ENCODE data around the gene SIGLEC6.
"Not testable (repeated sequence)": the region's sequence is repeated elsewhere in the genome, so short reads cannot be mapped to it uniquely, and the experiment has no call there.

Gene SIGLEC6

DNA sequence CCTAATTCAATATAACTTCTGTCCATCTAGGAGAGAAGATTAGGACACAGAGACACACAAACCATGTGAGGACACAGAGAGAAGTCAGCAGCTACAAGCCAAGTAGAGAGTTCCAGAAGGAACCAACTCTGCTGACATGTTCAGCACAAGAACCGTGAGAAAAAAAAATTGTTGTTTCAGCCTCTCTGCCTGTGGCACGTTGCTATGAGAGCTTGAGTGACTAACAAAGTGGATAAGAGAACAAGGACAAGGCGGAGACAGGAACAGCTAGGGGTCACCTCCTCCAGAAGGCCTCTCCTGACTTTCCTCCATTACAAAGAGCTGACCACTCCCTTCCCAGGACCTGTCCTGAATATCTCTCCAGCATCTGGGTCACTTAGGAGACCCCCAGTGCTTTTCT, 24.3 kb downstream of the SIGLEC6 start:
- TF ChIP-seq CTCF (conservative IDR thresholded peaks at IDR 0.05; ENCODE audit: control insufficient read depth, insufficient read depth, low read depth, low read length): no peak
- no peak overlapping the region for H3K4me3 ChIP-seq (ENCODE audit: control insufficient read depth, low read depth, low read length)
- DNase-seq (ENCODE audit: low read depth): no peak

- no peak overlapping the region for H3K4me3 ChIP-seq (ENCODE audit: control insufficient read depth, low read depth, low read length)
- DNase-seq (ENCODE audit: low read depth): no peak
- no peak for TF ChIP-seq CTCF (conservative IDR thresholded peaks at IDR 0.05; ENCODE audit: control insufficient read depth, insufficient read depth, low read depth, low read length)
These were observed 25.6 kb downstream of the SIGLEC6 start for GRCh38 chr19:51505904-51506303.

- no peak for DNase-seq (ENCODE audit: low read depth)
- no peak for TF ChIP-seq CTCF (conservative IDR thresholded peaks at IDR 0.05; ENCODE audit: control insufficient read depth, insufficient read depth, low read depth, low read length)
These were observed 27.6 kb downstream of the SIGLEC6 start for GRCh38 chr19:51503896-51504295.

GRCh38 chr19:51503286-51503817, 28.1 kb downstream of the SIGLEC6 start:
- H3K4me3 ChIP-seq (ENCODE audit: control insufficient read depth, low read depth, low read length): no peak overlapping the region
- TF ChIP-seq CTCF (conservative IDR thresholded peaks at IDR 0.05; ENCODE audit: control insufficient read depth, insufficient read depth, low read depth, low read length): no peak
- DNase-seq (ENCODE audit: low read depth): no peak

More at GRCh38 chr19:51503896-51504295, 27.6 kb downstream of the SIGLEC6 start:
- no peak overlapping the region for H3K4me3 ChIP-seq (ENCODE audit: control insufficient read depth, low read depth, low read length)

DNA sequence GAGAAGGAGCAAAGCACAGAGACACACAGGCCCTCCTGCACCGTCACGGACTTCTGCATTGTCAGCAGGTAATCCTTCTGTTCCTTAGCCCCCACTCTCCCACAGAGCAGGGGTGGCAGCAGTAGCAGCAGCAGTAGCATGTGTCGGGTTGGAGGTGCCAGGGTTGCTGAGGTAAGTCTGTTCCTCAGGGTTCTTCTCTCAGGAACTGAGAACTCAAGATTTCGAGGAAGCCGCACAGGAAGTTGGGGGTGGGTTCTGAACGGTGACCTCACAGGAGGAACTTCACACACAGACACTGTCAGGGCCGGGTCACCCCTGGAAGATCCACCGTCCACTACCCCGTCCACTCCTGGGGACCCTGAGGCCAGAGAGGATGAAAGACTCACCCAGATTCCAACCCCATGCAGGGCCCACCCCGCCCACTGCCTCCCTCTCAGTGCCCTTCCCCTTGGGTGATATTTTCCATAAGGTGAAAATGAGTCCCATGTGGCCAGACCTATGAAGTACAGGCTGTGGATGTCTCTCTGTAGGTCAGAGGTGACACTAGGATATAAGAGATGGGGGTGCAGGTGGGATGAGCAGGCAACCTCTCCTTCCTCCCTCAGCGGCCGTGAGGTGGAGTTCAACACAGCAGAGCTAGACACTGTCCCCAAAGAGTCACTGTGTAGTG, 29.7 kb downstream of the SIGLEC6 start, which contains the start of gene SIGLEC12:
TSS of gene SIGLEC12 (minus strand) at position 207 of the 670 bp plus-strand sequence. CDS start at position 140, 67 bp downstream.
- H3K4me3 ChIP-seq (ENCODE audit: control insufficient read depth, low read depth, low read length): no peak within 1 kb of the TSS
- DNase-seq (ENCODE audit: low read depth): no peak
- no peak for TF ChIP-seq CTCF (conservative IDR thresholded peaks at IDR 0.05; ENCODE audit: control insufficient read depth, insufficient read depth, low read depth, low read length)

GRCh38 chr19:51500931-51501330, 30.5 kb downstream of the SIGLEC6 start:
- not testable (repeated sequence) for H3K4me3 ChIP-seq (ENCODE audit: control insufficient read depth, low read depth, low read length); DNase-seq (ENCODE audit: low read depth)

DNA sequence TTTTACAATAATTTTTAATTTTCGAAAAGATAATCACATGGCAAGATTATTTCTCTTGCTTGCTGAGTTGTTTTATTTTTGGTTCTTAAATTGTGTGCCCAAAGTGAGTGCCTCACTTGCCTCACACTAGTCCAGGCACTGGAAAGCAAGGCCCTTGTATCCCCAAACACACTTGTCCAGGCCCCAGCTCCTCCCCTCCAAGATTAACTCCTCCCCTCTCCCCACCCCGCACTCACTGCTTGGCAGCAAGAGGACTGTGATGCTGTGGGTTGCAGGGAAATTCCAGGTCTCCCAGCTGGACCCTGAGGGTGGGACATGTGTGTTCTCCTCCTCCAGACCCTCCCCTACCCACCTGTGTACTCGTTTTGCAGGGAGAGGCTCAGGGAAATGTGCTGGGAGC, 33.8 kb downstream of the SIGLEC6 start:
- no peak for TF ChIP-seq CTCF (conservative IDR thresholded peaks at IDR 0.05; ENCODE audit: control insufficient read depth, insufficient read depth, low read depth, low read length)
- H3K4me3 ChIP-seq (ENCODE audit: control insufficient read depth, low read depth, low read length): no peak overlapping the region
- DNase-seq (ENCODE audit: low read depth): no peak
